Measurements from ENCODE around the gene TAX1BP3.

TAX1BP3 gene

DNA sequence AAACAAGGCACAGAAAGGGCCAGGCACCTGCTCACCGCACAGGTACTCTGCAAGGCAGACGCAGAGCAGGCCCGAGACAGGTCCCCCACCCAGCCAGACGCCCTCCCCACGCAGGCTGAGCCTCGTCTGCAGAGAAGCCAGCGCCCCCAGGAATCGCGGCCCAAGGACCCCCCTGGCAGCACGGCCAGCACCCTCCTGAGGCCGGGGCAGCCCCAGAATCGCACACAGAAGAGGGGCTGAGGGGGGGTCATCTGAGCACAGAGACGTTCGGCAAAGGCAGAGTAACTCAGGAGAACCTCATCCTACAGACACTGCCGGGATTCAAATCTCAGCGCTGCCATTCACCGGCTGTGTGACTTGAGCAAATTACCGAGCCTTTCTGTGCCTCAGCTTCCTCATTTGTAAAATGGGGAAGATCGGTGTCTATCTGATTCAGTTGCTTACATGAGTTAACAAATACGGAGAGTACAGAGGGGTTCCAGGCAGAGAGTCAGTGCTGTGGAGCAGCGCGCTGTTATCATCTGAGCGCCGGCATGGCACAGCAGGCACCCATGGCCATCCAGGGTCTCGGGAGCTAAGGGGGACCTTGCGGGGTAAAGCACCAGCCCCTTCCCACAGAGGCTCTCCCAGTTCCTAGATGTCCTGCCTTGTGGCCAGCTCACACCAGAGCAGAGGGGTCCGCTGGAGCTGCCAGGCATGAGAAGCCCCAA, 10.6 kb upstream of the TAX1BP3 start:
- TF ChIP-seq YY1 (IDR thresholded peaks at IDR 0.05; ENCODE audit: low read depth) (no peak), EP300 (IDR thresholded peaks at IDR 0.05; ENCODE audit: borderline replicate concordance) (no peak), TEAD4 (IDR thresholded peaks at IDR 0.05) (no peak), EGR1 (IDR thresholded peaks at IDR 0.05) (no peak), ZBTB7A (IDR thresholded peaks at IDR 0.05; ENCODE audit: low read depth) (no peak), CREB1 (IDR thresholded peaks at IDR 0.05; ENCODE audit: low read depth) (no peak), TAF1 (IDR thresholded peaks at IDR 0.05; ENCODE audit: low read depth) (no peak), TCF12 (IDR thresholded peaks at IDR 0.05; ENCODE audit: low read depth) (no peak), NFIC (IDR thresholded peaks at IDR 0.05) (no peak), RAD21 (IDR thresholded peaks at IDR 0.05; ENCODE audit: low read depth) (no peak)
- TF ChIP-seq, protein P1, sequence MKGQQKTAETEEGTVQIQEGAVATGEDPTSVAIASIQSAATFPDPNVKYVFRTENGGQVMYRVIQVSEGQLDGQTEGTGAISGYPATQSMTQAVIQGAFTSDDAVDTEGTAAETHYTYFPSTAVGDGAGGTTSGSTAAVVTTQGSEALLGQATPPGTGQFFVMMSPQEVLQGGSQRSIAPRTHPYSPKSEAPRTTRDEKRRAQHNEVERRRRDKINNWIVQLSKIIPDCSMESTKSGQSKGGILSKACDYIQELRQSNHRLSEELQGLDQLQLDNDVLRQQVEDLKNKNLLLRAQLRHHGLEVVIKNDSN (IDR thresholded peaks at IDR 0.05): no peak

DNA sequence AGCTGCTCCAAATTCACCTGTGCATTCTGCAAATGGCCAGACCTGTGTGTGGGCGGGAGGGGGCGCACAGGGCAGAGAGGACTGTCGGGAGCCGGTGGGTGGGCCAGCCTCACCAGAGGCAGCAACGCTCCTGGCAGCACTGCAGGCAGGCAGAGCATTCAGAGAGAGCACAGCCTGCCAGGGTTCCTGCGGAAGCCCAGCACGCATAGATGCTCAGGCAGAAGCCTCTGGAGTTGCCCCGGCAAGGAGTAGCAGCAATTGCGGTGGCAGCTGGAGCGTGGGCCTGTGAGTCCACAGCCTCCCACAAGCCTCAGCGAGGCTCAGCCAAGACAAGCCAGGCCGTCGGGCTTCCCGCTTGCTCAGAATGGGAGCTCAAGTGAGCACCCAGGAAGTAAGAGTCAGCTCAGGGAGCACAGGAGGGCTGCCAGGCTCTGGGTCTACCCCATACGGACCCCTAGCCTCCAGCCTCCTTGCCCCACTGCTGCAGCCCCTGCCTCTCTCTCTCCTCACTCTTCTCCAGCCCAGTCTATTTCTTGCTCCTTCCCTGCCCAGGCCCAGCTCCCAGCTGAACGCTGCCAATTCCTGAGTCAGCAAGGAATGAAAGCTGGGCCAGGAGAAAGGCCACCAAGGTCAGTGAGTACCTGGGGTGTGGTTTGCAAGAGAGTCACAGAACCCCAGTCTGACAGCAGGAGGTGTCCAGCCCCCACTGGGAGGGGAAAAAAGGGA, 9.9 kb upstream of the TAX1BP3 start:
- no peak for TF ChIP-seq CREB1 (IDR thresholded peaks at IDR 0.05; ENCODE audit: low read depth)

DNA sequence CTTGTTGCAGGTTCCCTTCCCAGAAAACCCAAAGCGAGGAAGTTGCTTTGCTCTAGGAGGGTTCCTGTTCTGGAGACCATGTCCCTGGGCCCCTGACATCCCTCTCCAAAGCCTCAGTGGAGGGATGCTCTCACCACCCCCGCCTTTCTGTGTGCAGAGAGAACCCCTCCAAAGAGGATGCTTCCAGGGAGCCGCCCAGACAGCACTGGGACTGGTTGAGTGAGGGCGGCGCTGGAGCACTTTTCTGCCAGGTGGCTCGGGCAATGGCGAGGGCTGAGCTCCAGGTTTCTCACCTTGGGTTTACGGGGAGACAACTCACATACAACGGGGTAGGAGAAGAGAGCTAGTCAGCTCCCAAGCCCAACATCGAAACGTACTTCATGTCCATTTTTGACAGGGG, 7.5 kb upstream of the TAX1BP3 start:
- TF ChIP-seq CREB1 (IDR thresholded peaks at IDR 0.05; ENCODE audit: low read depth) (no peak), FOXM1 (IDR thresholded peaks at IDR 0.05; ENCODE audit: borderline replicate concordance, low read depth) (no peak), TAF1 (IDR thresholded peaks at IDR 0.05; ENCODE audit: low read depth) (no peak), TEAD4 (IDR thresholded peaks at IDR 0.05) (no peak), RAD21 (IDR thresholded peaks at IDR 0.05; ENCODE audit: low read depth) (no peak), EP300 (IDR thresholded peaks at IDR 0.05; ENCODE audit: borderline replicate concordance) (no peak), NFIC (IDR thresholded peaks at IDR 0.05) (no peak), EGR1 (IDR thresholded peaks at IDR 0.05) (no peak)
- TF ChIP-seq, protein P2, sequence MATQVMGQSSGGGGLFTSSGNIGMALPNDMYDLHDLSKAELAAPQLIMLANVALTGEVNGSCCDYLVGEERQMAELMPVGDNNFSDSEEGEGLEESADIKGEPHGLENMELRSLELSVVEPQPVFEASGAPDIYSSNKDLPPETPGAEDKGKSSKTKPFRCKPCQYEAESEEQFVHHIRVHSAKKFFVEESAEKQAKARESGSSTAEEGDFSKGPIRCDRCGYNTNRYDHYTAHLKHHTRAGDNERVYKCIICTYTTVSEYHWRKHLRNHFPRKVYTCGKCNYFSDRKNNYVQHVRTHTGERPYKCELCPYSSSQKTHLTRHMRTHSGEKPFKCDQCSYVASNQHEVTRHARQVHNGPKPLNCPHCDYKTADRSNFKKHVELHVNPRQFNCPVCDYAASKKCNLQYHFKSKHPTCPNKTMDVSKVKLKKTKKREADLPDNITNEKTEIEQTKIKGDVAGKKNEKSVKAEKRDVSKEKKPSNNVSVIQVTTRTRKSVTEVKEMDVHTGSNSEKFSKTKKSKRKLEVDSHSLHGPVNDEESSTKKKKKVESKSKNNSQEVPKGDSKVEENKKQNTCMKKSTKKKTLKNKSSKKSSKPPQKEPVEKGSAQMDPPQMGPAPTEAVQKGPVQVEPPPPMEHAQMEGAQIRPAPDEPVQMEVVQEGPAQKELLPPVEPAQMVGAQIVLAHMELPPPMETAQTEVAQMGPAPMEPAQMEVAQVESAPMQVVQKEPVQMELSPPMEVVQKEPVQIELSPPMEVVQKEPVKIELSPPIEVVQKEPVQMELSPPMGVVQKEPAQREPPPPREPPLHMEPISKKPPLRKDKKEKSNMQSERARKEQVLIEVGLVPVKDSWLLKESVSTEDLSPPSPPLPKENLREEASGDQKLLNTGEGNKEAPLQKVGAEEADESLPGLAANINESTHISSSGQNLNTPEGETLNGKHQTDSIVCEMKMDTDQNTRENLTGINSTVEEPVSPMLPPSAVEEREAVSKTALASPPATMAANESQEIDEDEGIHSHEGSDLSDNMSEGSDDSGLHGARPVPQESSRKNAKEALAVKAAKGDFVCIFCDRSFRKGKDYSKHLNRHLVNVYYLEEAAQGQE (IDR thresholded peaks at IDR 0.05; ENCODE audit: low read depth): no peak
- TF ChIP-seq, protein P3, sequence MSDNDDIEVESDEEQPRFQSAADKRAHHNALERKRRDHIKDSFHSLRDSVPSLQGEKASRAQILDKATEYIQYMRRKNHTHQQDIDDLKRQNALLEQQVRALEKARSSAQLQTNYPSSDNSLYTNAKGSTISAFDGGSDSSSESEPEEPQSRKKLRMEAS (IDR thresholded peaks at IDR 0.05): no peak
- TF ChIP-seq, protein P1 (IDR thresholded peaks at IDR 0.05): no peak

DNA sequence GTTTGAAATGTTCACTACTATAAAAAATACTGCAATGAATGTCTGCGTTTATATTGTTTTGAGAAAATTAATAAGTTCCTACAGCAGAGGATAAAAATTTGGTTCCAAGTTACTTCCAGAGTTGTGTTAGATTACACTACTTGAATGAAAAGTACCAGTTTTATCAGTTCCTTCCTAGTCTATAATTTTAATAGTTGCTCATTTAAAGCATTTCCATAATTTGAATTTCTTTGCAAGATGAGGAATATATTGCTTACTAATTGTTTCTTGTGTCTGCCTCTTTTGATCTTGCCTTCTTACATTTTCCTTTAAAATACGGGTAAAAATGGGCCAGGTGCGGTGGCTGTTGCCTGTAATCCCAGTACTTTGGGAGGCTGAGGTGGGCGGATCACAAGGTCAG, 4.2 kb upstream of the TAX1BP3 start:
- TF ChIP-seq TCF12 (IDR thresholded peaks at IDR 0.05; ENCODE audit: low read depth) (no peak), YY1 (IDR thresholded peaks at IDR 0.05; ENCODE audit: low read depth) (no peak), EP300 (IDR thresholded peaks at IDR 0.05; ENCODE audit: borderline replicate concordance) (no peak), CREB1 (IDR thresholded peaks at IDR 0.05; ENCODE audit: low read depth) (no peak), EGR1 (IDR thresholded peaks at IDR 0.05) (no peak)
- TF ChIP-seq, protein P3 (IDR thresholded peaks at IDR 0.05): no peak
- TF ChIP-seq, protein P2 (IDR thresholded peaks at IDR 0.05; ENCODE audit: low read depth): no peak

DNA sequence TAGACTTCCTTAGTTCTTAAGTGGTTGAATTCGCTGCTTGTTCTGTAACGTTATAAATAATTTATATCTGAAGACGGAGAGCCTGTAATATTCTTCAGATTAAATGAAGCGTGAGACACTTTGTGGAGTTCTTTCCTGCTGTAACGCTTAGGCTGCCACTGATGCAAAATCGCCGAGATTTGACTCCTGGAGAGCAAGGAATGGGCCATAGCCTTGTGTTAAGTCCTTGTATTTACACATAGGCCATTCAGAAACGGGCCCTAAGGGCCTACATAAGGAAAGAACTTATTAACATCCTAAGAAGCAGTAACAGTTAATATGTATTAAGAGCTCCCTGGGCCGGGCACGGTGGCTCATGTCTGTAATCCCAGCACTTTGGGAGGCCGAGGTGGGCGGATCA, 1.2 kb upstream of the TAX1BP3 start:
- TF ChIP-seq TCF12 (IDR thresholded peaks at IDR 0.05; ENCODE audit: low read depth): no peak
- TF ChIP-seq EP300 (IDR thresholded peaks at IDR 0.05; ENCODE audit: borderline replicate concordance): no peak
- TF ChIP-seq TEAD4 (IDR thresholded peaks at IDR 0.05): no peak
- TF ChIP-seq EGR1 (IDR thresholded peaks at IDR 0.05): no peak
- TF ChIP-seq, protein P3 (IDR thresholded peaks at IDR 0.05): no peak
- TF ChIP-seq, protein P2 (IDR thresholded peaks at IDR 0.05; ENCODE audit: low read depth): no peak
- TF ChIP-seq ZBTB7A (IDR thresholded peaks at IDR 0.05; ENCODE audit: low read depth): no peak
- no peak for TF ChIP-seq NFIC (IDR thresholded peaks at IDR 0.05)
- TF ChIP-seq RAD21 (IDR thresholded peaks at IDR 0.05; ENCODE audit: low read depth): no peak
- TF ChIP-seq CREB1 (IDR thresholded peaks at IDR 0.05; ENCODE audit: low read depth): no peak
- TF ChIP-seq CEBPB (IDR thresholded peaks at IDR 0.05): no peak
- no peak for TF ChIP-seq YY1 (IDR thresholded peaks at IDR 0.05; ENCODE audit: low read depth)
- TF ChIP-seq, protein P1 (IDR thresholded peaks at IDR 0.05): no peak
- no peak for TF ChIP-seq TAF1 (IDR thresholded peaks at IDR 0.05; ENCODE audit: low read depth)
- TF ChIP-seq FOXM1 (IDR thresholded peaks at IDR 0.05; ENCODE audit: borderline replicate concordance, low read depth): no peak
